Left ventricle myocardium inferior (tissue), 1 donor: ENCODE measurements around the gene CDH4. TPM values are rescaled to one million over a fixed set of nuclear protein-coding genes. Genes with fewer than 3 reads are reported as not detected.
"Not testable (repeated sequence)": the region's sequence is repeated elsewhere in the genome, so short reads cannot be mapped to it uniquely, and the experiment has no call there.

Experiments used
- DNase-seq: peaks from one replicate; pipeline ENCODE4 v3.0.0-alpha.2; 2020
- H3K27ac ChIP-seq: fragments of 200-600 bp; replicated peaks from 2 replicates; pipeline ENCODE4 v1.8.0; 2021
- H3K27me3 ChIP-seq: fragments of 200-600 bp; 2 replicates; pipeline ENCODE4 v1.8.0; 2021; ENCODE audit warnings: low read depth
- H3K36me3 ChIP-seq: fragments of 200-600 bp; 2 replicates; pipeline ENCODE4 v1.8.0; 2021
- H3K4me1 ChIP-seq: fragments of 200-600 bp; 2 replicates; pipeline ENCODE4 v1.8.0; 2021
- H3K4me3 ChIP-seq: fragments of 200-600 bp; 2 replicates; pipeline ENCODE4 v1.8.0; 2021; ENCODE audit warnings: mild to moderate bottlenecking, moderate library complexity
- H3K9me3 ChIP-seq: fragments of 200-600 bp; replicated peaks from 2 replicates; pipeline ENCODE4 v1.8.0; 2021
- CTCF ChIP-seq: fragments of 200-600 bp; IDR thresholded peaks from 2 replicates; pipeline ENCODE4 v1.8.0; 2021; ENCODE audit warnings: antibody characterized with exemption, mild to moderate bottlenecking, borderline replicate concordance
- intact Hi-C: fragments of 100-400 bp; cut with micrococcal nuclease; formaldehyde crosslinking; loops from one replicate; pipeline ENCODE4 v1.11.0; 2022
- total RNA-seq: library from RNA; stranded (reverse); fragmentation: NEBNext Ultra II Directional; extraction: Animal tissue kit (Norgen Biotek cat#: 25700); gene quantifications from one replicate; pipeline ENCODE4 v1.2.1, GENCODE V29; 2021
- donor health status: DM: no; HTN: yes; CAD: no; lungs with severe emphysema.

CDH4 gene
- total RNA-seq, 1 donor from 2014 or later = 0.05 TPM

GRCh38 chr20:61850926-61851900 lies 599.2 kb downstream of the CDH4 start:
- no peak for TF ChIP-seq CTCF
- no peak for DNase-seq
- Histone ChIP-seq H3K36me3 (no peaks in the 10 kb centered on the region), H3K9me3 (peaks cover 5% of the 10 kb centered on the region), H3K27ac (no peak overlapping the region), H3K4me3 (no peak overlapping the region), H3K4me1 (no peaks in the 10 kb centered on the region), H3K27me3 (peaks cover 73% of the 10 kb centered on the region)
- intact Hi-C loops = no loop called here

DNA sequence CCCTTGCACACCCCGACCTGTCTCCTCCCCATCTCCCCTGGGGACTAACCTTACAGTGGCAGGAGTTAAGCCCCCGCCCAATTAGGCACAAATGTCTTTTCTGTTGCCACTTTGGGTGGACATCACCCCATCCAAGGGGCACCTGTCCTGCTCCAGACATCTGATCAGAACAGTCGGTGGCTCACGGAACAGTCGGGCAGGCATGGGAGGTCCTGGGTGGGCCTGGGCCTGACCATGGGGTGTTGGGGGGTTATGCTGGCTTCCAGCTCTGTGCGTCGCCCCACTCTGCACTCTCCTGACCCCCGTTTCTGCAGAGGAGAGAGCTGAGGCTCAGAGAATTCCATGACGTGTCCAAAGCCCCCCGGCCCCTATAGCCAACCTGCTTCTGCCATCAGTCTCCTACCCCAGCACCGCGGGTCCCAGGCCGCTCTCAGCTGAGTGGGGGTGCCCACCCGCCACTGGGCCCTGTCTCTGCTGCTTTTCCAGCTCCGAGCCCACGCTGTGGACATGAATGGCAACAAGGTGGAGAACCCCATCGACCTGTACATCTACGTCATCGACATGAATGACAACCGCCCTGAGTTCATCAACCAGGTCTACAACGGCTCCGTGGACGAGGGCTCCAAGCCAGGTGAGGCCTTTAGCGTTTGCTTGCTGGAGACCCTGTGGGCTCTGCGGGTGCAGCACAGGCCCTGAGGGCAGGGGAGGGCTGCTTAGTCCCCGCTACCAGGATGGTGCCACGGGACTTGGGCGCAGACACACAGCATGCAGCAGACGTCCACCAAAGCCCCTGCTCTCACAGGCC lies 600.4 kb downstream of the CDH4 start:
- H3K27me3 ChIP-seq = peaks cover 67% of the 10 kb centered on the region
- H3K36me3 ChIP-seq = no peaks in the 10 kb centered on the region
- DNase-seq = no peak
- H3K4me1 ChIP-seq = no peaks in the 10 kb centered on the region
- intact Hi-C loops = no loop called here
- H3K4me3 ChIP-seq = no peak overlapping the region
- no peak overlapping the region for H3K27ac ChIP-seq
- H3K9me3 ChIP-seq = peaks cover 5% of the 10 kb centered on the region
- no peak for TF ChIP-seq CTCF

GRCh38 chr20:61853073-61854005 lies 601.3 kb downstream of the CDH4 start:
- Histone ChIP-seq H3K4me1 (no peaks in the 10 kb centered on the region), H3K27ac (no peak overlapping the region), H3K27me3 (peaks cover 58% of the 10 kb centered on the region), H3K9me3 (peaks cover 5% of the 10 kb centered on the region), H3K36me3 (no peaks in the 10 kb centered on the region), H3K4me3 (no peak overlapping the region)
- DNase-seq = no peak
- intact Hi-C loops = no loop called here
- no peak for TF ChIP-seq CTCF

- DNase-seq, intact Hi-C loops, H3K36me3 ChIP-seq: not testable (repeated sequence)
Observed at GRCh38 chr20:61854538-61854937, 602.5 kb downstream of the CDH4 start.

DNA sequence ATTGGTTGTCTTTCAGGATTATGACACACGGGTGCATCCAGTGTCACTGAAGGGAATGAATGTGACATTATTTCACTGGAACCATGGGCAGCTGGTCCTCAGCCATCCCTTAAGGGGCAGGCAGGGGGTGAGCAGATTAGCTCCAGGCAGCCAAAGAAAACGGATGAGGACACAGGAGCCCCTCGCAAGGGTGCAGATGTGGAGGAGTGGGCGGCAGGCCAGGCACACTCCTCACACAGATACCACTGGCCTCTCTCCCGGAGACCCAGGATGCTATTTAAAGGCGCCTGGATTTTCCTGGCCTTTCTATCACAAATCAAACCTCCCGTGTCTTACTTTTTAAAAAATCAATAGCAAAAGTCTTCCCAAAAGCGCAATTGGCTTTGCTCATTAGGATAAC lies 603.2 kb downstream of the CDH4 start:
- Histone ChIP-seq H3K4me1 (no peaks in the 10 kb centered on the region), H3K36me3 (no peaks in the 10 kb centered on the region), H3K27me3 (peaks cover 54% of the 10 kb centered on the region), H3K27ac (no peak overlapping the region), H3K4me3 (no peak overlapping the region), H3K9me3 (no peaks in the 10 kb centered on the region)
- intact Hi-C loops = no loop called here
- no peak for TF ChIP-seq CTCF
- no peak for DNase-seq

More at GRCh38 chr20:61854538-61854937, 602.5 kb downstream of the CDH4 start:
- not testable (repeated sequence) for H3K9me3 ChIP-seq, H3K4me1 ChIP-seq, H3K4me3 ChIP-seq, H3K27ac ChIP-seq
- peaks cover 58% of the 10 kb centered on the region for H3K27me3 ChIP-seq
